Measurements from ENCODE around the gene ACSL6.

The ACSL6 gene

GRCh38 chr5:132011622-132012343, at the start of gene ACSL6:
ACSL6 (minus strand) TSS chr5:132011658; CDS start chr5:132011553, 105 bp downstream.
- no peak for DNase-seq

DNA sequence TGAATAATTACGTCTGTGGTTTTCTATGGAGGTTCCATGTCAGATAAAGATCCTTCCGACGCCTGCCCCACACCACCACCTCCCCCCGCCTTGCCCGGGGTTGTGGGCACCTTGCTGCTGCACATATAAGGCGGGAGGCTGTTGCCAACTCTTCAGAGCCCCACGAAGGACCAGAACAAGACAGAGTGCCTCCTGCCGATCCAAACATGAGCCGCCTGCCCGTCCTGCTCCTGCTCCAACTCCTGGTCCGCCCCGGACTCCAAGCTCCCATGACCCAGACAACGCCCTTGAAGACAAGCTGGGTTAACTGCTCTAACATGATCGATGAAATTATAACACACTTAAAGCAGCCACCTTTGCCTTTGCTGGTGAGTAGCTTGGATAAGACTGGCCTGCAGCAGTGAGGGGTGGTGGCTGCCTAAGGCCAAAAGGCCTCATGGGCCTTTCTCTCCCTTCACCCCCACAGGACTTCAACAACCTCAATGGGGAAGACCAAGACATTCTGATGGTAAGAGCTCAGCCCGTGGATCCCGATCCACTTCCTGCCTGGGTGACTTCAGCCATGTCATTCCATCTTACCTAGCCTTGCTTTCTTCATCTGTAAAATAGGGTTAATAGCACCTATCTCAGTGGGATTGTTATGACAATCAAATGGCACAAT, 49.2 kb upstream of the ACSL6 start, which contains the start of gene IL3:
Gene IL3 (plus strand): TSS at position 155 of the 661 bp plus-strand sequence. CDS start 52 bp downstream, at position 207.
- DNase-seq: no peak

DNA sequence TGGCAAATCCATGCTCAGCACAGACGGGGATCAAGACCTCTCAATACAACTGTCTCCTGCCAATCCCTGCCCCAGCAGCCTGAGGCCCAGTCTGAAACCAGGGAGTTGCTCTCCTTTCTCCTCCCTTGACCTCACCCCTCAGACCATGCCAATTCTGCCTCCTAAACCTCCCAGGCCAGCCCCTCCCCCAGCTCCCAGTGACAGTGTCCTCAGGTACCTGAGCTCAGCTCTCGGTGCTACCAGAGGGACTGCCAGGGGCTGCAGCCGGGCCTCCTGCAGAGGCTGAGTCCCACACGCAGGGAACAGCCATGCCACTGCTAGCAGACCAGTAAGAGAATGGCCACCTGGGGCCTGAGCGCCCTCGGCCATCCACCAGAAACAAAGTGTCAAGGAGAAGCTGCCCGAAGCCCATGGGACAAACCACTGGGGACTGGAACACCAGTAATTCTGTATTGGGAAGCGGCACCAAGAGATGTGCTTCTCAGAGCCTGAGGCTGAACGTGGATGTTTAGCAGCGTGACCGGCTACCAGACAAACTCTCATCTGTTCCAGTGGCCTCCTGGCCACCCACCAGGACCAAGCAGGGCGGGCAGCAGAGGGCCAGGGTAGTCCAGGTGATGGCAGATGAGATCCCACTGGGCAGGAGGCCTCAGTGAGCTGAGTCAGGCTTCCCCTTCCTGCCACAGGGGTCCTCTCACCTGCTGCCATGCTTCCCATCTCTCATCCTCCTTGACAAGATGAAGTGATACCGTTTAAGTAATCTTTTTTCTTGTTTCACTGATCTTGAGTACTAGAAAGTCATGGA, 48.4 kb upstream of the ACSL6 start:
- no peak for DNase-seq

DNA sequence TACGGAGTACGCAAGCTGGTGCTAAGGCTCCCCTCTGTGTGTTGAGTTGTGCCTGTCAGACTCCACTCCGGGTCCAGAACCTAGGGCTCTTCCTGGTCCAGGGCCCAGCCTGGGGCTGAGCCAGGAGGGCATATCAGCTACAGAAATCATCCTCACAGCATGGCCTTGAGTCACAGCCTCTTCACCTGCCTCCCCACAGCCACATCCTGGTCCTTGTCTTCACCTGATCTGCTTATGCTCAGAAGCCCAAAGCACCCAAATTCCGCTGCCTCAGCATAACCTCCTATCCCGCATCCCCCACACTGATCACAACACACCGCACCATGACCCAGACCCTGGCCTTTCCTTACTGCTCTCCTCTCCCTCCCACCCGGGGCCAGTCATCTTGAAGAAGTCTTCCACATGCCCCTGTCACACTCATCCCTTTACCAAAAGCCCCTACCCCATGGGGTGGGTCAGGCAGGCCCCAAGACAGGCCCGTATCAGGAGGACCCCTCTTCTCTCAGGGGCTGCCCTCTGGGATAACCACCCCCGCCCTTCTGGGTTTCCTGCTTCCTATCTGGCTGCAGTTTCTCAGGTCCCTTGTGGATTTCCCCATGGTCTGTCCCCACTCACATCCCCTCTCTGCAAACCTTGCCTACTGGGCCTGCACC, 47.7 kb upstream of the ACSL6 start:
- no peak for DNase-seq

- DNase-seq: no peak
Measured at GRCh38 chr5:132058646-132059042, 47.2 kb upstream of the ACSL6 start.

DNA sequence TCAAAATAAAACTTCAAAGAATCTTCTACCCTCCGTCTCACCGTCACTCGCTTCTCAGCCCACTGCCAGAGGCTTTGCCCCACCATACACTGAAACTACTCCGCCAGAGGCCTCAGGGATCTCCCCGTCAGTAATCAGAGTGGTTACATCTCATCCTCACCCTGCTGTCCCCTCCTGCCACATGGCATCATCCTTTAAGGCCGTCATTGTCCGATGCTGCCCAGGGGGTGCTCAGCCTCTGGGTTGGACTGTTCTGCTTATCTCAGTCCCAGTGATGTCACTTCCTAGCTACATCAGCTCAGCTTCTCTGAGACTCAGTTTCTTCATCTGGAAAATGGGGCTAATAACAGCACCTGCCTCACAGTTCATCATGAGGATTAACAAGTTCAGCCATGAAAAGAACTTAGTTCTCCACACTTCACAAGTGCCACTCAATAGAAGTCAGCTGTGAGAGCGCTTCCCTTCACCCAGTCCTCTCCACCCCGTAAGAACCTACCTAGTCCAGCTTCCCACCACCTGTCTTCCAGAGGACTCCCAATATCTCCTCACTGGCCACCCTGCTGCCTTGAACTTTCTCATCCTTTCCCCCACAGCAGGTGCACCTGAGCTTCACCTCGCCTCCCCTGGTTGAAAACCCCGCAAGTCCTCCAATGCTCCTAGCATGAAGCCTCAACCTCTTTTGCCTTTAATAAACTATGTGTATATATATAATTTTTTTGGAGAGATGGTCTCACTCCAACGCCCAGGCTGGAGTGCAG, 46.2 kb upstream of the ACSL6 start:
- no peak for DNase-seq

GRCh38 chr5:132056610-132057497, 45.4 kb upstream of the ACSL6 start:
- DNase-seq: no peak

DNA sequence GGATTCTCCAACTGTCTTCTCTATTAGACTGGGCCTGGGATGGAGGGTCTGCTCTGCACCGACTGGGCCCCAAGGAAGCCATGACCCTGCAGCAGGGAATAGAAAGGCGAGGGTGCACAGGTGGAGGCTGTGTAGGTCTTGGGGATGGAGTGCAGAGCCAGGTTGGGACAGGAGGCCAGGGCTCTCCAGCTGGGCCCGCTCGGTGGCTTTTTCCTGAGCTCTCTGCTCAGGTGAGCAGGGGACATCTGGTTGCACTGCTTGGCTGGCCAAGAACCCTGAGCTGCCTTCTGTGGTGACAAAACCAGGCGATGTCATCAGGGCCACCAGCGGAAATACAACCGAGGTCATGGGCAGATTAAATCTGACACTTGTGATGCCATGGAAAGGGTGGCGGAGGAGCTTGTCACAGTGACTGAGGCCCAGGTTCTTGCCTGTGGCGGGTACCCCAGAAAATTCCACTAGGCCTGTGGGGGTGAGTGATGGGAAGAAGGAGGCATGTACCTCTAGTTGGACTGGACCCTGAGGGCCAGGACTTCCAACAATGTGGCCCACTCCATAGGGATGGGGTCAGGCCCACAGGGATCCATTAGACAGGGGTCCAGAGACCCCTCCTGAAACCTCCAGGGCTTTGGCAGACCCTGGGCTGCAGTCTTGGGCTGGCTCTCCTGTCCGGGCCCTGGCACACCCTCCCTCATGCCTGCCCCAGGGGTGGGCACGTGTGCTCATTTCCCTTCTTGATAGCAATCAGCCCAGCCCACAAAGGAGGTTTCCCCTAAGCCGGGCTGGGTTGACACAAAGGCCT, 44.6 kb upstream of the ACSL6 start:
- no peak for DNase-seq

- no peak for DNase-seq
Measured at GRCh38 chr5:132055441-132055807, 44.0 kb upstream of the ACSL6 start.

GRCh38 chr5:132054697-132055440, 43.4 kb upstream of the ACSL6 start:
- no peak for DNase-seq

DNA sequence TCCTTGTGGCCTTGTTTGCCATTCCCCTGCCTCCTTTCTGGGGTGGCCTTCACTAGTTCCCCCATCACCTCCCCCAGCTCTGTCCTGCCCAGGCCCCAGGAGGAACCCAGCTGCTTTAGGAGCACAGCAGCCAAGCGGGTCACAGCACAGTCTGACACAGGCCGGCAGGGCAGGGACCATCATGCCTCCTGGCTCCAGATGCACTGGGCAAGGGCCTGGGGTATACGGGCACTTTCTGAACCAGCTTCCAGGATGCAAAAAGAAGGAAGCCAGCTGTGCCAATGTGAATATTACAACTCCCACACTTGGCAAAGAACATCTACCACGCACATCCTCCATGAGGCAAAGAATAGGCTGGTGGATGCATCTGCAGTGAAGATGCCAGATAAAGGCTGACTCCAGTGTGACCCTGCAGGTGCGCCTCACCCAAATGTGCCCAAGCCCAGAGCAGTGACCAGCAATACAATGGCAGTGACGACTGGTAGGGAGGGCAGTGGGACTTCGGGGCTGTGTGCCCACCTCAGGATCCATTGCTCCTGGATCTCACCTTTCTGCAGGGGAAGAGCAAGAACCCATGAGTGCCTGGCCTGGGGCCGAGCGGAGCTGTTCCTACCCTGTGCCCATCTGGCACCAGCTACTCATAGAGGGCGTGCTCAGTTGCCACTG, 42.7 kb upstream of the ACSL6 start:
- no peak for DNase-seq

DNA sequence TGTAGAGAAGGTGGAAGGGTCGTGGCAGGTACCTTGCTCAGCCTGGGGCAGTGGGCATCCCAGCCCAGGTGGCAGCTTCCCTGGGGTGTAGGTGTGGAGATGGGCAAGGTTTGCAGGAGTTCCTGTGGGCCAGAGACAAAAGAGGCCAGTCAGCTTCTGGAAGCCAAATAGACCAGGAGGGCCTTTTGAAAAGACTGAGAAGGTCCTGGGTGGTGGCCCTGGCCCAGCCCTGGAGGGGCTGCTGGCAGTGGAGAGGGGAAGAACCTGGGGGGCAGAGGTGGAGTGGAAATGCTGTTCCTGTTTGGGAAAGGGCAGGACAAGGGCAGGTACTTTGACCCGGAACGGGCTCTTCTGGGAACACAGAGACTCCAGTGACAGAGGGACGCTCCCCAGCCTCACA, 42.0 kb upstream of the ACSL6 start:
- no peak for DNase-seq

DNA sequence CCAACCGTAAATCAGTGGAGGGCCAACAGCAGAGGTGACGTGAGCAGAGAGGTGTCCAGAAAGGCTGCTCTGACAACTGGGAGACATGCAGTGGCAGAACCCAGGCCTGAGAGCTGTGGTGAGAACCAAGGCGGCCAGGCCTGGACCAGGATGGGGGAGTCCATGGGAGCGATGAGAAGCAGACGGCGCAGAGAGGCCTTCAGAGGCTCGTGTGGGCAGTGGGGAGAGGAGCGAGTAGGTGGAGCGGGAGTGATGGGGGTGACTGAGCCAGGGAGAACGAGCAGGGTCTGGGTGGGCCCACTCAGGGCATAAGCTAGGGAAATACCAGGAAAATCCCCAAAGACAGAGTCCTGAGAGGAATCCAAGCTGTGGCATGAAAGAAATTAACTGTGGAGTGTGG, 41.1 kb upstream of the ACSL6 start:
- DNase-seq: no peak

DNA sequence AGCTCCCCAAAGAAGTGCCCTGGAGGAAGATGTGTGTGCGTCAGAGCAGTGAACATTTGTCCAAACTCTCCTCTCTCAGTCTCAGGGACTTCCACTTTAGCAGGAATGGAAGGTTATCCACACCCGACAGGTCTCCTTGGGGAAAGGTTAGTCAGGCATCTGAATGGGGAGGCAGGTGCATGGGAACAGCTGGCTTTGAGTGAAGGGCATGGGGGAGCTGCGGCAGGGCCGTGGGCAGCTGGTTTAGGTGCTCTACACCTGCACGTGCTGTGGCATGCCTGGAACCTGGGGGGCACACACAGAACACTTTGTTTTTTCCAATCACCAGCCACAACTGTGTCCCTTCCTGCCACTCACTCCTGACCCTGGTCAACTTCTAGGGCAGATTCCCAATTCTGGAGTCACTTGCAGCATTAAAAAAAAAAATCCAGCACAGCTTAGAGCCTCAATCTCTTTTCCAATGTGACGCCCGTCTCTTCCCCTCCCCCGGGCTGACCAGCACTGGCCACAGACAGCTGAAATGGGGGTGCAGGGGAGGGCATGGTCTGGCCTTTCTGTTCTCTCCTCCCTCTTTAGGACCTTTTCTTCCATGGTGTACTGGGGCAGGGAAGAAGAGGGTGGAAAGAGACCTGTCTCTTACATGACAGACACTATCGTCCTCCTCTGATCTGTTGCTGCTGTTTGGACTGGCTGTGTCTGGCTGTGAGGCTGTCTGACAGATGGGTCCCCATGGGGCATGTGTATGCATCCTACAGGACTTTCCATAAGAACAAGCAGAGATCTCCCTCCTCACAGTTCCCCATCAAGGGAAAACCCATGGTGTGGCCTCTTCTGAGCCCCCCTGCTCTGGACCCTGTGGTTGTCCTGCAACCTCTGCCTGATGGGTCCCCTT, 39.4 kb upstream of the ACSL6 start:
- DNase-seq: no peak

GRCh38 chr5:132050136-132050535, 38.7 kb upstream of the ACSL6 start:
- DNase-seq: peak; percentile 66 to 76

DNA sequence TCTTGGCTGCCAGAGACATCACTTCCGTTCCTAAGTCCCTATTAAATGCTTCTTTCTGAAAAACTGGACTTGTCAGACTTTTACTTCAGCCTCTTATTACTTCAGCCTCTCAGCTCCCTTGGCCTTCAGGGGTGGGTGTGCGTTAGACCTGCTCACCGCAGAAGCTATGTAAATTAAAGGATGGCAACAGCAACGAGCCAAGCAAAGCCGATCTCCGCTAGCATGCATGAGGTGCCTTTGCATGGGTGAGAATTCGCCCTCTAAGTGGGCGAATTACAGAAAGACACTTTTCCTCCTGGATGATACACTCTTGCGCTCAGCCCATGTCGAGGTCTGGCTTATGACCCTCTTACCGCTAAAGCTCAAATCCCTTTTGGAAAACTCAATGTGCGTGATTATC, 38.1 kb upstream of the ACSL6 start:
- DNase-seq: no peak

DNA sequence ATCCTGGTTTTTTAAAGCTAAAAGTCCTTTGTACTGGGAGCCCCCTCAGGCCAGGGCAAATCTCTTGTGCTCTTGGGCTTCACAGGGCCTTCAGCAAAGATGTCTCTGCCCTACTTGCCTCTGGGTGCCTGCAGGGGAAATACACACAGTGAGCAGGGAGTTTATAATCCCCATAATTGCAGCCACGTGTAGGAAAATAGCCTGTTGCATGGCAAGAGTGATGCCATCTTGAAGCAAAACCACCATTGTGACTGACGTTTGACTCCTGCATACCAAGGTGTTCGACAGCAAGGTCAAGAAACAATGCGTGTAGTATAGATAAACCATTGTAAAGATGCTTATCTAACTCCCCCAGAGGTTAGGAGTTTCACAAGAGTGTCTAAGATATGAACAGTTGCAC, 37.6 kb upstream of the ACSL6 start:
- DNase-seq: no peak

DNA sequence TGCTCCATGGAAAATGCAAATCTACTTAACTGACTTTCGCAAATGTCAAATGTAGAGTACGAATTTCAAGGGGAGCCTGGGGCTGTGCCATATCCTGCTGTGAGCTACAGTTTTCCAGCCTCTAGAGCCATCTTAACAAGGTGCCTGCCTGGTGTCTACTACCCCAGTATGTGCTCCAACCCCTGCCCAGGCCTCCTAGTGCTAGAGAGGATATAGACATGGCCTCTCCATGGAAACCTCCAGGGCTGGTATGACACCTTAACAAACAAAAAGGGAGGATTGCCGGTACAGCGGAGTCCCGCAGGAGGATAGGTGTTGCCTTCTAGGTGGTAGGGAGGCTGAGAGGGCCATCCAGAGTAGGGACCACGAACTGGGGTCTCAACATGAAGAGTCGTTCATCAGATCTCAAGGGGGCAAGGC, 35.4 kb upstream of the ACSL6 start:
- DNase-seq: no peak

All from inflammatory macrophage treated with lipopolysaccharide for 1 hour (primary cell).